Neutrophil (primary cell): ENCODE measurements around the gene QSOX2.

Experiments
- H3K27ac ChIP-seq: fragments of 200-600 bp; sonication (generic); 2 replicates; pipeline ENCODE4 v1.5.1; 2016; ENCODE audit warnings: mild to moderate bottlenecking, moderate library complexity
- H3K27me3 ChIP-seq: fragments of 200-600 bp; sonication (generic); 2 replicates; pipeline ENCODE4 v1.6.0; 2016; ENCODE audit warnings: mild to moderate bottlenecking
- H3K36me3 ChIP-seq: fragments of 200-600 bp; sonication (generic); 2 replicates; pipeline ENCODE4 v1.5.1; 2017
- H3K4me1 ChIP-seq, 2 experiments: fragments of 200-600 bp in 1 of 2; sonication (generic) in 1 of 2; 1 replicate in 1 of 2; 2 replicates in 1 of 2; pipeline versions ENCODE4 v1.5.1 to v1.6.1; 2013 to 2016; ENCODE audit warnings: low read depth in 1 of 2, low read length in 1 of 2, mild to moderate bottlenecking in 1 of 2, moderate library complexity in 1 of 2; ENCODE audit not compliant: control insufficient read depth in 1 of 2, insufficient read depth in 1 of 2
- H3K4me3 ChIP-seq, 2 experiments: fragments of 200-600 bp in 1 of 2; sonication (generic) in 1 of 2; 1 replicate in 1 of 2; 2 replicates in 1 of 2; pipeline ENCODE4 v1.5.1; 2013 to 2016; ENCODE audit warnings: low read depth in 1 of 2, low read length in 1 of 2, mild to moderate bottlenecking in 1 of 2, moderate library complexity in 1 of 2
- H3K9me3 ChIP-seq: fragments of 200-600 bp; sonication (generic); 2 replicates; pipeline ENCODE4 v1.5.1; 2016
- CTCF ChIP-seq: fragments of 200-600 bp; sonication (generic); IDR thresholded peaks from 2 replicates; pipeline ENCODE4 v1.5.1; 2016; ENCODE audit warnings: antibody characterized with exemption

QSOX2 gene

GRCh38 chr9:136283291-136284235, 38.0 kb upstream of the QSOX2 start:
- no peaks in the 10 kb centered on the region for H3K36me3 ChIP-seq
- H3K4me3 ChIP-seq, result no peak overlapping the region
- H3K27me3 ChIP-seq, result peaks cover 17% of the 10 kb centered on the region
- no peaks in the 10 kb centered on the region for H3K9me3 ChIP-seq
- H3K4me1 ChIP-seq, result peaks cover 0 to 4% of the 10 kb centered on the region in 2 experiments
- peak; percentile 66 for TF ChIP-seq CTCF
- no peak overlapping the region for H3K27ac ChIP-seq

- Histone ChIP-seq H3K4me3 (no peak overlapping the region), H3K27me3 (peaks cover 17% of the 10 kb centered on the region), H3K36me3 (no peaks in the 10 kb centered on the region), H3K27ac (no peak overlapping the region), H3K9me3 (no peaks in the 10 kb centered on the region), H3K4me1 (peaks cover 0 to 4% of the 10 kb centered on the region in 2 experiments)
- no peak for TF ChIP-seq CTCF
Measured at GRCh38 chr9:136282272-136282861, 36.8 kb upstream of the QSOX2 start.

- peaks cover 0 to 4% of the 10 kb centered on the region in 2 experiments for H3K4me1 ChIP-seq
- TF ChIP-seq CTCF, result no peak
- H3K27me3 ChIP-seq, result peaks cover 17% of the 10 kb centered on the region
- no peak overlapping the region for H3K4me3 ChIP-seq
- no peak overlapping the region for H3K27ac ChIP-seq
- H3K9me3 ChIP-seq, result no peaks in the 10 kb centered on the region
- H3K36me3 ChIP-seq, result no peaks in the 10 kb centered on the region
Measured at GRCh38 chr9:136281421-136282271, 36.0 kb upstream of the QSOX2 start.

GRCh38 chr9:136280535-136281315, 35.1 kb upstream of the QSOX2 start:
- peaks cover 0 to 4% of the 10 kb centered on the region in 2 experiments for H3K4me1 ChIP-seq
- H3K27ac ChIP-seq, result no peak overlapping the region
- H3K4me3 ChIP-seq, result no peak overlapping the region
- TF ChIP-seq CTCF, result no peak
- H3K27me3 ChIP-seq, result peaks cover 22% of the 10 kb centered on the region
- H3K36me3 ChIP-seq, result no peaks in the 10 kb centered on the region
- H3K9me3 ChIP-seq, result no peaks in the 10 kb centered on the region

GRCh38 chr9:136279471-136279870, 33.9 kb upstream of the QSOX2 start:
- Histone ChIP-seq H3K36me3 (no peaks in the 10 kb centered on the region), H3K27ac (no peak overlapping the region), H3K9me3 (no peaks in the 10 kb centered on the region), H3K4me3 (no peak overlapping the region), H3K4me1 (peaks cover 0 to 4% of the 10 kb centered on the region in 2 experiments), H3K27me3 (peaks cover 24% of the 10 kb centered on the region)
- no peak for TF ChIP-seq CTCF
